ENCODE measurements around the gene SETD6.

The SETD6 gene

GRCh38 chr16:58507963-58508670 is 7.2 kb upstream of the SETD6 start:
- DNase-seq (ENCODE audit: low spot score) = no peak

- DNase-seq (ENCODE audit: low spot score) = no peak
Observed at GRCh38 chr16:58508671-58509251, 6.6 kb upstream of the SETD6 start.

GRCh38 chr16:58509256-58510096 is 5.8 kb upstream of the SETD6 start:
- DNase-seq (ENCODE audit: low spot score) = no peak

- no peak for DNase-seq (ENCODE audit: low spot score)
Observed at GRCh38 chr16:58510097-58510775, 5.1 kb upstream of the SETD6 start.

GRCh38 chr16:58510776-58511628 is 4.3 kb upstream of the SETD6 start:
- no peak for DNase-seq (ENCODE audit: low spot score)

GRCh38 chr16:58511933-58512815 is 3.1 kb upstream of the SETD6 start:
- peak; percentile 57 for DNase-seq (ENCODE audit: low spot score)

GRCh38 chr16:58513874-58514273 is 1.4 kb upstream of the SETD6 start:
- DNase-seq (ENCODE audit: low spot score) = no peak

GRCh38 chr16:58515871-58516767 is 802 bp downstream of the SETD6 start:
- DNase-seq (ENCODE audit: low spot score) = no peak

- no peak for DNase-seq (ENCODE audit: low spot score)
Observed at GRCh38 chr16:58516768-58517107, 1.4 kb downstream of the SETD6 start.

GRCh38 chr16:58518083-58518979 is 3.0 kb downstream of the SETD6 start:
- DNase-seq (ENCODE audit: low spot score) = no peak

GRCh38 chr16:58518980-58519368 is 3.7 kb downstream of the SETD6 start:
- DNase-seq (ENCODE audit: low spot score) = no peak

- DNase-seq (ENCODE audit: low spot score) = no peak
Observed at GRCh38 chr16:58519707-58520106, 4.4 kb downstream of the SETD6 start.

- DNase-seq (ENCODE audit: low spot score) = no peak
Observed at GRCh38 chr16:58530179-58530578, 14.9 kb downstream of the SETD6 start.

GRCh38 chr16:58532414-58532813 is 17.1 kb downstream of the SETD6 start:
- no peak for DNase-seq (ENCODE audit: low spot score)

GRCh38 chr16:58533751-58534470 is 18.6 kb downstream of the SETD6 start:
- no peak for DNase-seq (ENCODE audit: low spot score)

GRCh38 chr16:58535100-58535499 is 19.8 kb downstream of the SETD6 start:
- no peak for DNase-seq (ENCODE audit: low spot score)

- DNase-seq (ENCODE audit: low spot score) = no peak
Observed at GRCh38 chr16:58536278-58536677, 21.0 kb downstream of the SETD6 start.
